GM18861 (cell line): ENCODE data around the gene STK40.

Experiments used
- ATAC-seq: cut with Tn5 transposase; IDR thresholded peaks from one replicate; pipeline ENCODE4 v1.9.1; 2021; ENCODE audit not compliant: unreplicated experiment

Gene STK40

DNA sequence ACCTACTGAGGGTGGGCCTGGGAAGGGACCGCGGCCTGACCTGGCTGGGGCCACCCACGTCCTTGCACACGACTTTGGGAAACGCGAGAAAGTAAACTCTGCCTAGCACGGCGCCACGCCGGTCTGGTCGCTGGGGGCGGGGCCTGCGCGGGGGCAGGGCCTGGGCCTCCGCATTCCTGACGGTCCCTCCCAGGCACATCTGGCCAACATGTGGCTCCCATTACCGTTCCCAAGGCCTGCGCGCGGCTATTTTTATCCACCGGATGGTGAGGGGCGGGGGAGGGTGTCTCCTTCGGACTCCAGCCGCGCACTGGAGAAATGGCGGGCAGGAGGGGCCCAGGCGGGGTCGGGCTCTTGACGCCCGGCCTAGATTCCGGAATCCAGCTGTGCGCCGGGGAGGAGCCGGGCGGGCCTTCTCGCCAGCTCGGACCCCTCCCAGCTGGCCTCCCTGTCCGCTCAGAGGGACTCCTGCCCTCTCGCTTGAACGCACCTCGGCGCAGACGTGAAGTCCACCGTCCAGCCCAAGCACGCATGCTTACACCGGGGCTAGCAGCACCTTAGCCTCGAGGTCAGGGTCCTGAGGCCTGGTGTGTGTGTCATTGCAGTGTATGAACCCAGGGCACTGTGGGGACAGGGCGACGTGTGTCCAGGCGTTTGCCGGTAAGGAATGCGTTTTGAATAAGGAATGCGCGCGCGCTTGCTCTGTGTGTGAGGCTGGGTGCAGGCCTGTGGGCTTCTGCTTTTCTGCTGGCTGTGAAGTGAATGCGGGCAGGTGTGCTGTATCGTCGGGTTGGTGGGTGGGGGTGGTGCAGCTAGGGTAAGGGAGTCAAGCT is 64.4 kb downstream of the STK40 start:
- no peak for ATAC-seq

DNA sequence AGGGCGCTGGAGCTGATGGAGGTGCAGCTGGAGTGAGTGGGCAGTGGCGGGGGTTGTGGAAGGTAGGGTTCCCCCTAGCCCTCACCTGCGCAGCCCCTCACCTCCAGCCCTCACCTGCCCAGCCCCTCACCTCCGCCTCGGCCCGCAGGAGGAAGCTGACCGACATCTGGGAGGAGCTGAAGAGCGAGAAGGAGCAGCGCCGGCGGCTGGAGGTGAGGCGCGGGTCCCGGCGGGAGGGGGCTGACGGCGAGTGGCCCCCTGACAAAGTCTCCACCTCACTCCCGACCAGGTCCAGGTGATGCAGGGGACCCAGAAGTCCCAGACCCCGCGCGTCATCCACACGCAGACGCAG is 65.0 kb downstream of the STK40 start:
- no peak for ATAC-seq

DNA sequence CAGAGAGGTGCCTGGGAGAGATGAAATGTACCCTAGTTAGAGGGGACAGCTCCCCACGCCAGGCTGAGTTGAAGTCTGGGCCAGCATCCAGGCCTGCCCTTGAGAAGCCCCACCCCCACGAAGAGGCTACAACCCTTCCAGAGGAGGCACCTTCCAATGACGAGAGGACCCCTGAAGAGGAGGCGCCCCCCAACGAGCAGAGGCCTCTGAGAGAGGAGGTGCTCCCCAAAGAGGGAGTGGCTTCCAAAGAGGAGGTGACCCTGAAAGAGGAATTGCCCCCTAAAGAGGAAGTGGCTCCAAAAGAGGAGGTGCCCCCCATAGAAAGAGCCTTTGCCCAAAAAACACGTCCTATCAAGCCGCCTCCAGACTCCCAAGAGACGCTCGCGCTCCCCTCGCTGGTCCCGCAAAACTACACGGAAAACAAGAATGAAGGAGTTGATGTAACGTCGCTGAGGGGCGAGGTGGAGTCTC is 65.4 kb downstream of the STK40 start:
- ATAC-seq = no peak

DNA sequence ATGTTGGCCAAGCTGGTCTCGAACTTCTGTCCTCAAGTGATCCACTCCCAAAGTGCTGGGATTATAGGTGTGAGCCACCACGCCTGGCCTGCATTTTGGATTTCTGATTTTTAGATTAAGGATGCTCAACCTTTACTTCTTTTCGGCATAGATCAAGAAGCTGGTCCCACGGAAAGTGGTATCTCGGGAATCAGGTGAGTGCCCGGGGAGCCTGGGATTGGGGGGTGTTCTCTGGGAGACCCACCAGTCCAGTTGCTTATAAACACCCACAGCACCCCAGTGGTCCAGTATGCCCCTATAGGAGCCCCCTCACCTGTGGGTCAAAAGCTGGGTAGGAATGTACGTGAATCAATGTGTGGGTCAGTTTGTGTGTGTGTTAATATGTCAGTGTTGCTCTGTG is 76.3 kb downstream of the STK40 start:
- ATAC-seq = no peak

DNA sequence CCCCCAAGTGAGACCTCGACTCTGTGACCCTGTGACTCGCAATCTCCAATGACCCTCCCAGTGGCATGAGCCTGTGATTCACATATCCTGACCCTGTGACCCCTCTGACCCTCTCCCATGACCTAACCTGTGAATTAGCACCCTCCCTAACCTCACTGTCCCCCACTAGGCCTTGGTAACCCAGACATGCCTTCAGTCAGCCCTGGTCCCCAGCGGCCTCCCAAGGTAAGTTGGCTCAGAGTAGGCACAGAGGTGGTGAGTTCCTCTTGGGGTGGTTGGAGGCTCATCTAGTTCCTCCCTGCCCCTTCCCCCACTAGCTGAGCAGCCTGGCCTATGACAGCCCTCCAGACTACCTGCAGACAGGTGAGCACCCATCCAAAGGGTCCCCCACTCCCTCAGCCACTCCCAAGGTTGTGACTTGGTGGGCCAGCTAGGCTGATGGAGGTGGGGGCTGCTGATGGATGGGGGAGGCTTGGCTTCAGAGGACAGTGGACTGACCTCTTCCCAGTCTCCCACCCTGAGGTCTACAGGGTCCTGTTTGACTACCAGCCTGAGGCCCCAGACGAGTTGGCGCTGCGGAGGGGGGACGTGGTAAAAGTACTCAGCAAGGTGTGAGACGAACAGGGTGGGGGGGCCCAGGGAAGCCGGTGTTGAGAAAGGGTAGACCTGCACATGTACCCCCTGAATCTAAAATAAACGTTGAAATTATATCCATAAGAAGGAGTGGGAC is 78.0 kb downstream of the STK40 start:
- no peak for ATAC-seq

DNA sequence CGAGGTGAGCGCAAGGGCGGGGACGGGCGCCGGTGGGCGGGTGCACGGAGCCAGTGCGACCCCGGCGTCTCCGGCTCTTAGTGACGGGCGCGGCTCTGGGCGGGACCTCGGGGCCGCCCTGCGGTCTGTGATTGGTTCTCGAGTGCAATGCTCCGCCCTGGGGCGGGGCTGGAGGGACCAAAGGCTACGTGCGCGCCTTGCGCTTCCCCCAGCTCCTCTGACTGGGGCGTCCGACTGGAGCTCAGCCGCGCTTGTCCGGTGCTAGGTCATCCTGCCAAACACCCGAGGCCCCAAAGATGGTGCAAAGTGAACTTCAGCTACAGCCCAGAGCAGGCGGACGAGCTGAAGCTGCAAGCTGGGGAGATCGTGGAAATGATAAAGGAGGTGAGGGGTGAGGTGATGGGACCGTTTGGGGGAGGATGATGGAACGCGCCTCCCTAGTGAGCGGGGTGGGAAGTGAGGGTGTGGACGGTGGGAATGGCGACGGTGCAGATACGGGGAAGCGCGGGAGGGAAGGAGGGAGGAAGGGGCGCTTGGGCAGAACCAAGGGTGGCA is 78.7 kb downstream of the STK40 start:
- ATAC-seq = peak; percentile 93

DNA sequence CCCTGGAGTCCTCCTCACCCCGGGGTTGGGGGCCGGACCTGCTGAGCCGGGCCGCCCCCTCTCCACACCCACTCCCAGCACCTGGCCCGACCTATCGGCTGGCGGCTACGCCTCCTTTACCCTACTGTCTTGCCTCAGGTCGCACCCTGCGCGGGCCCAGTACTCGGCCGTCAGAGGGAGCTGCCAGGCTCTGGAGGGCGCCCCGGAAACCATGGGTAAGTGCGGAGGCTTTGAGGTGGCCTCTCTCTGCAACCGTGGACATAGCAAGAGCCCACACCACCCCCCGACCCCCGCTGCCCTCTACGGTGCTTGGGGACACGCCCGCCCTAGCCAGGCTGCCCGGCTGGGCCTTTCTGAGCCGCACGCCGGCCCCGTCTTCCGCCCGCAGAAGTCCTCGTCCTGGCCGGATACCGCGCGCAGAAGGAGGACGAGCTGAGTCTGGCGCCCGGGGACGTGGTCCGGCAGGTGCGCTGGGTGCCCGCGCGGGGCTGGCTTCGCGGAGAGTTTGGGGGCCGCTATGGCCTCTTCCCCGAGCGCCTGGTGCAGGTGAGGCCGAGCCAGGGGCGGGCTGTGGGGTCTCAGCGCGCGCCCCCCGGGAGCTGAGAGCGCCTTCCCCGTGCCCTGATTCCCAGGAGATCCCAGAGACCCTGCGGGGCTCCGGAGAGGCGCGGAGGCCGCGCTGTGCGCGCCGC is 79.4 kb downstream of the STK40 start, which contains the start of gene SH3D21:
Gene SH3D21, plus strand, starts transcription at position 159 of the 692 bp plus-strand sequence. Its CDS starts 53 bp downstream, at position 212.
- ATAC-seq = peak; percentile 13

DNA sequence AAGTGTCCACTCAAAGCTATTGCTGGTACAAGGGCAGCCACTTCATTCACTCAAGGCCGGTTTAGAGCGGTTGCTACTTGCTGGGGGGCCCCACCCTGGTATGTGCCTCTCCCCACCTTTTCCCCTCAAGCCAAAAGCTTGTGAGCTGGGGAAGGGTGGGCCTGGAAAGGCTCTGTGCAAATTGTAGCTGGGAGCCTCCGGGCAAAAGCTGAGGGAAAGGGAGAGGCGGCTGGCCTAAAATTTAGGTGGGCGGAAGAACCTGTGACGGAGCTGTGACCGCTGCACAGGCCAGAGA is 79.9 kb downstream of the STK40 start:
- ATAC-seq = no peak

DNA sequence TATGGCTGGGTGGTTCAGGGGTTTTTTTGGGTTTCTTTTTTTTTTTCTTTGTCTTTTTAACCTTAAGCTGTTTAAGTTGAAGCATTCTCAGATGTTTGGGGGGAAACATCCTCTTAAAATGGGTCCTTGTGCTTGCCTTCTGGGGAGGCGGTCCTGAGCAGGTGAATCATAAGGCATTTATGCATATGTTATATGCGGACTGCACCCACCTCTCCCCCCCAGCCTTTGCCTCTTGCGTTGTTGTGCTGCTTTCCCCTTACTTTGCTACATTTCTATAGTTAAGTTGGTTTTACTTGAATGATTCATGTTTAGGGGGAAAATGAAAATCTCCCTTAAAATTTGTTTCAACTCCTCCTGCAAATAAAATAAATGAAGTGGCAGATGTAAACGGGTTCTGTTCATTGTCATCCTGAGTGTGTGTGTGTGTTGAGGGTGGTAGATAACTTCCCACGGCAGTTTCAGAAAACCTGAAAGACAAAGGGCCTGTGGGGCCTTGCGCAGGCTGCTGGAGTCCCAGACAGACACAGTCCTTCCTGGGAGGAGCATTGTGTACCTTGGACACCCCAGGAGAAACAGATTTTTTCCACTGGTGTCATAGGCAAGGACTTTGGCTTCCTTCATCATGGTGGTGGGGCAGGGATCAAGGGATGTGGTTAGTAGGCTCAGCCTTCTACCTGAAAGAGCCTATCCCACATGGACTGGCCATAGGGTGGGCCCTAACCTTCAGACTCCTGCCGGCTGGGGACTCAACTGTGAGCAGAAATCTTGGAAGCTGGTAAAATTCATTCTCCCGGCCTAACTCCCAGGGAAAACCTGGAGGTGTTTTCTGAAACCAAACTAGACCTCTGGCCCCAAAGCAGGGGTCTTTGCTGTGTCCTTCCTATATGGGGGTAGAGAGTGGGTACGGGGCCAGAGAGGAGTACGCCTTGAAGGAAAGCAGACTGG is 80.5 kb downstream of the STK40 start:
- no peak for ATAC-seq

DNA sequence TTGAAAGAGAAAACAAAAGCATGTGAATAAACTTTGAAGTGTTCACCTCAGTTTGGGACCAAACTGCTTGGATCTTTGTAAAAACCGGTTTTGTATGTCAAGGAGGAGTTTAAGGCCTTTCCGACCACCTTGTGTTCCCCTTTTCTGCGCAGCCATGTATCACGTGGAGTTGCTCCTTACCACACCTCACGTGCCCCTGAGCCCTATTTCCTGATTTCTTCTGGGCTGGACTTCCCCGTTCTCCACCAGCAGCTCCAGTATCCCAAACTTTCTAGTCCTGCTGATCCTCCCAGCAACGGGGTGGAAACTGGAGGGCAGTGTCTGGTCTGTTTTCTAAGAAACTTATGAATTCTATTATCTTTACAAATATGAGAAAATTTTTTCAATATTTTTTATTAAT is 81.2 kb downstream of the STK40 start:
- no peak for ATAC-seq

DNA sequence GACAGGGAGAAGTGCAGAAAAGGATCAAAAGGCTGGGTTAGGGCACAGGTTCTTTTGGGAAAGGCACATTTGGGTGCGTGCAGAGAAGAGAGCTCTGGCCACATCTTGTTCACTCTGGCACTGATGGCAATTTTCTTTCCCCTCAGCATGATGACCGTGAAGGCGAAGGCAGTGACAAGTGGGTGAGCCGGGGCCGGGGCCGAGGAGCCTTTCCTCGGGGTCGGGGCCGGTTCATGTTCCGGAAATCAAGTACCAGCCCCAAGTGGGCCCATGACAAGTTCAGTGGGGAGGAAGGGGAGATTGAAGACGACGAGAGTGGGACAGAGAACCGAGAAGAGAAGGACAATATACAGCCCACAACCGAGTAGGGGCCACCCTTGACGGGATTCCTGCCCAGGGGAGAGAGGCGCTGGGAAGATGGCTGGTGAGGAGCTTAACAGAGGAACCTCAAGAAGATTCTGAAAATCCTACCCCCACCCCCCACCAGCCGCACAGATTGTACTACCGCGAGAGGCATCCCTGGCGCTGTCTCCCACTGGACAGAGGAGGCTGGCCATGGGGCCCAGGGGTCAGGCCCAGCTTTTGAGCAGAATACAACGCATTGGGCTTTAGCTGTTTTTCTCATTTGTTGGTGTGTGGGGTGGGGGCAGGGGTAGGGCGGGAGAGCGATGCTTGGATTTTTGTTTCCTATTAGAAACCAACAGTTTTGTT is 81.9 kb downstream of the STK40 start:
- no peak for ATAC-seq

DNA sequence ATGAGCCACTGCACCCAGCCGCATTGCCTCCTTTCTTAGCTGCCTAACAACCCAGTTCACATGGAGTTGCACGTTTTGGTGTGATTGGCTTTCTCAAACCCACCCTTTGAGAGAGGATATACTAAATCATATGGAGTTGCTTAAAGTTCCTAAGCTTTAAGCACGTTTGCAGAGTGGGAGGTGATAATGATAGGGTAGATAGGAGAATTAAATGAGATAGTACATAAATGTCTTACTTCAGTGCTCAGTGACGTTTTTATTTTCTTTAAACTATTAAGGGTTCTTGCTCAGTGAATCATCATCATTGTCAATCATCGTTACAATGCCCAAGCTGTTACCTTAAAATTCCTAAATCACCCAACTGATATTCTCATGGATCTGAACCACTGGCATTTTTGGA is 82.5 kb downstream of the STK40 start:
- no peak for ATAC-seq

DNA sequence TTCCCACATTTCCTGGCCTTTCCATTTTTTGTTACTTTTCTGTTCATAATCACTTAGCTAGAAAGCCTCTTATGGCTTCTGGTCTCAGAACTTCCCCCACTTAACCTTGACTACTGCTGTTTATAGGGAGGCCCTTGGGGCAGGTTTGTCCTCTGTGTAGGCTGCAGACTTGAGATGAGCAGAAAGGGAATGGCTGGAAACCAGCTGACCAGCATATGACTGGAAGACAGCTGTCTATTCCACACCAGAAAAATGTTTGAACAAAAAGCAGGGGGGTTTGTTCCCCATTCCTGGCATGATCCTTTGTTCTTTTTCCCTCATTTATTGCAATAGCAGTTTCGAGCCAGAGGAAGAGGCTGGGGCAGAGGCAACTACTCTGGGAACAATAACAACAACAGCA is 84.5 kb downstream of the STK40 start:
- no peak for ATAC-seq

DNA sequence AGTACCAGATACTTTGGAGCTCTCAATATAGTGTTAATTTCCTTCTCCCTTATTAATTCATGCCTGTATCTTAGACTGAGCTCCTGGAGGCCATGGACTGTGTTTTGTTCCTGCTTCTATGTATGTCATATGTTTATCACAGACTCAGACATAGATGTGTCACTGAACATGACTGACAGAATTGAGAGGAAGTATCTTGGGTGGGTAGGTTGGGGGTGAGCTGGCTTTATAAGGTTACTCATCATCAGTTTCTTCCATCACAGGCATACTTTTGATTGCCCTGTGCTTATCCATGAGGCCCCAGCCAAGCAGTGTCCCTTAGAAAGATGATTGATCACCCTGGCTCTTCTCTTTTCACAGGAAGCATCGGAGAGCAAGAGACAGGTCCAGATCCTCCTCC is 85.2 kb downstream of the STK40 start:
- no peak for ATAC-seq

DNA sequence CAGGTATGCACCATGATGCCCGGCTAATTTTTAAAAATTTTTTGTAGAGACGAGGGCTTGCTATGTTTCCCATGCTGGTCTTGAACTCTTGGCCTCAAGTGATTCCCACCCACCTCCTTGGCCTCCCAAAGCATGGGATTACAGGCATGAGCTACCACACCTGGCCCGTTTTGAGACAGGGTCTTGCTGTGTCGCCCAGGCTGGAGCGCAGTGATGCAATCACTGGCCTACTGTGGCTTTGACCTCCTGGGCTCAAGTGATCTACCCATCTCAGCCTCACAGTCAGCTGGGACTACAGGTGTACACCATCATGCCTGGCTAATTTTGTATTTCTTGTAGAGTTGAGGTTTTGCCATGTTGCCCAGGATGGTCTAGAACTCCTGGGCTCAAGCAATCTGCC is 87.1 kb downstream of the STK40 start:
- ATAC-seq = no peak

DNA sequence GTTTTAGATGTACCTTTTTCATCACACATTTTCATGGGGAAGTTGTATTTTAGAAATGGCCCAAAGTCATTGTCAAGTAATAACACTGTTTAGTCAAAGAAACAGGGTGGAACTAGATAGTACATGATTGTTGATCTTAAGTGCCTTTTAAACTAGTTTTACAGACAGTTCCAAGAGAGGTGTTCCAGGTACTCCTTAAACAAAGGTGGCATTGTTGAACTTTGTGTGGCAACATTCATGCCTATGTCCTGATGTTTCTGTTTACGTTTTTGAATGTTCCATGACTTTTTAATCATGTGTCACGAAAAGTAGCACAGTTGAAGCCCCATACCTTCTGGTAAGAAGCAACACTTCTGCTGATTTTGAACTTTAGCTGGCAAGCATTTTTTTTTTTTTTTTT is 88.7 kb downstream of the STK40 start:
- ATAC-seq = no peak

DNA sequence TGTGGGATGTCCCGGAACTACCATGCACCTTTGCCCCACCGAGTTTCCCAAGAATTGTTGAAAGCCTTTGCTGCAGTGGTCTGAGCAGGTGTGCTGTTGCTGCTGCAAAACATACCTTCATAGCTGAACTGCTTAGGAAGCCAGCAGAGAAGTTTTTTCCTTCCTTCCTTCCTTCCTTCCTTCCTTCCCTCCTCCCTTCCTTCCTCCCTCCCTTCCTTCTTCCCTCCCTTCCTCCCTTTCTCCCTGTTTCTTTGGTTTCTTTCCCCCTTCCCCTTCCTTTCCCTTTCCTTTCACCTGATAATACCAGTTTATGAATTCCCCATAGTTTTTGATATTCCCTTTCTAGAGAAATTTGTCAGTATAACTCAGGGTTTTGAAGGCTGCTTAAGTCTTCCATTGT is 90.3 kb downstream of the STK40 start:
- no peak for ATAC-seq
